Activated gamma-delta T cell (primary cell): ENCODE measurements around the gene PDCD2L.
"Not testable (repeated sequence)": the region's sequence is repeated elsewhere in the genome, so short reads cannot be mapped to it uniquely, and the experiment has no call there.

ENCODE experiments used
- DNase-seq: peaks from one replicate; lab custom pipeline; 2025; lab: John Stamatoyannopoulos, UW

PDCD2L gene

DNA sequence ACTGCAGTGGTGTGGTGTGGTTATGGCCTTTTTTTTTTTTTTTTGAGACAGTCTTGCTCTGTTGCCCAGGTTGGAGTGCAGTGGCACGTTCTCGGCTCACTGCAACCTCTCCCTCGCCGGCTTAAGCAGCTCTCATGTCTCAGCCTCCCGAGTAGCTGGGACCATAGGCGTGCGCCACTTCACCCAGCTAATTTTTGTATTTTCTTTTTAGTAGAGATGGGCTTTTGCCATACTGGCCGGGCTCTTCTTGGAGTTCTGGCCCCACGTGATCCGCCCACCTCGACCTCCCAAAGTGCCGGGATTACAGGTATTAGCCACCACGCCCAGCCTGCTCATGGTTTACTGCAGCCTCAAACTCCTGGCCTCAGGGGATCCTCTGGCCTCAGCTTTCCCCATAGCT is 7.0 kb downstream of the PDCD2L start:
- no peak for DNase-seq

DNA sequence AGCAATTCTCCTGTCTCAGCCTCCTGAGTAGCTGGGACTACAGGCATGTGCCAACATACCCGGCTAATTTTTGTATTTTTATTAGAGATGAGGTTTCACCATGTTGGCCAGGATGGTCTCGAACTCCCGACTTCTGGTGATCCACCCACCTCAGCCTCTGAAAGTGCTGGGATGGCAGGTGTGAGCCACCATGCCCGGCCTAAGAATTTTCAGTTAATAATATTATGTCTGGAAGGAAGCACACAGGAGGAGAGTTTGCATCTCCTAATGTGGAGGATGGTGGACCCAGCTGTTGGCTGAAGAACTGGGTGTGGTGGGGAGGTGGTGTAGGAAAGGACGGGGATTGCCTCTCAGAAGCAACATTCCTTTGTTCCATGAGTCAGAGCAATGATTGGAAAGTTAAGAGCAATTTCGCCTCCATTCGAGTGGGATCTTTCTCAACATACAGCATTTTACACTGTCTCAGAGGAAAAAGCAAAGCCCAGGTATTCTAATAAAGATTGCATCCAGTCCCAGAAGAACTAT is 11.9 kb downstream of the PDCD2L start:
- DNase-seq: no peak

DNA sequence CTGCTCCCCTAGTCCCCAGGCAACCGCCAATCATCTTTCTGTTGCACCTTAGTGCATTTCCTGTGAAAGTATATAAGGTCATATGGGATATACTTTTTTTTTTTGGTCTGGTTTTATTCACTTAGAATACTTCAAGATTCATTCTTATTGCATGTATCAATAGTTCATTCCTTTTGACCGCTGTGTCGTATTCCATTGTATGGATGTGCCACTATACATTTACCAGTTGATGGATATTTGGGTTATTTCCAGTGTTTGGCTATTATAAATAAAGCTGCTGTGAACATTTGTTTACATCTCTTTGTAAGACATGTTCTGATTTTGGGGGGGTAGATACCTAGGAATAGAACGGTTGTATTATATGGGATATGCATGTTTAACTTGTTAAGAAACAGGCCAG is 14.1 kb downstream of the PDCD2L start:
- no peak for DNase-seq

DNA sequence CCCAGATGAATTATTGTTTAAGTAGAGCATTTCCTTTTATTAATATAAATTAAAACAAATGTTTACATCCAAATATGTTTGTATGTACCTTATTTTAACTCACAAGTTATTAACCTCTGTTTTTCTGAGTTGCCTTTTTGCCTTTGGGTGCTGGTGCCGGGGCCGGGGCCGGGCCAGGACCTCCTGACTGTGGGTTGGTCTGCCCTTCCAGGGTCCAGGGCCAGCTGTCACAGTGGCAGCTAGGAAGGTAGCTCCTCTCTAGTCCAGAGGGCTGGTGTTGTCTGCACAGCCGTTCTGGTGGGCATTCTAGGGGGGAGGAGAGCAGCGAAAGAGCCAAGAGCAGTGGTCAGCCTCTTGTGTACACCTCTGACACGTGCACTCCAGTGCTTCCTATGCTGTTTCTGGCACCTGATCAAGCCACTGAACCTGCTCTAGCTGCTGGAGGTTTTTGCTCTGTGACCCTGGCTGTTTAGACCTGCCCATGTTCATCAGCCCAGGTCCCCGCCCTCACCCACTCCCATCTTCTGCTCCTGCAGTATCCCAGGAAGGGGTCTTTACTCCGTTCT is 22.0 kb downstream of the PDCD2L start:
- no peak for DNase-seq

DNA sequence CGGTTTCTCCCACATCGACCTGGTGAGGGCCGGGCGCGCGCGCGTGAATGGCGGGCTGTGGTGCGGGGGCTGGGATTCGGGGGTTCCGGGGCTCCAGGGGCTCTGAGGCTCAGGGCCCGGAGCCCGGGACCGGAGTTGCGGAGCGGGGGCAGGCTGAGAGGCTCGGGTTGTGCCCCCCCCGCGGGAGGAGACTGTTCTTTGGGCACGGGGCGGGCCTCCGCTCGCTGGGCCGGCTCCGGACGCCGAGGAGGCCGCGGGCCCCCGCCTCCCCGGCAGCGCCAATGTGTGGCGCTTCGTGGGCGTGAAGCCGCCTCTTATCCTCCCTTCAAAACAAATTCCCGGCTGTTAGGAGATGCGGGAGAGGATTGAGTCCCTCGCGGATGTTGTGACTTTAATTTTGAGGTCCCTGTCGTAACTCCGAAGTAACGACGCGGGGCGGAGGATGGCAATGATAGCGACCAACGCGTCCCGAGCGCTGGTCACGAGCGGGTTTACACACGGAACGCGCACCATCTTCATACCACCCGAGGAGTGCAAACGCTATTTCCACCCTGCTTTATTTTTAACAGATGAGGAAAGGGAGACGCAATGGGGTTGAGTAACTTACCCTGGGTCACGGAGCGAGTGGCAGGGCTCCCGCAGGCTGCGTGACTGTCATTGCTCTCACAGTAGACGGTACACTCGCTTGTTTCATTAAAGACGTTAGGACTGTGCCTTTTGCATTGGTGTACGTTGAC is 24.5 kb downstream of the PDCD2L start:
- DNase-seq: peak; percentile 10

DNA sequence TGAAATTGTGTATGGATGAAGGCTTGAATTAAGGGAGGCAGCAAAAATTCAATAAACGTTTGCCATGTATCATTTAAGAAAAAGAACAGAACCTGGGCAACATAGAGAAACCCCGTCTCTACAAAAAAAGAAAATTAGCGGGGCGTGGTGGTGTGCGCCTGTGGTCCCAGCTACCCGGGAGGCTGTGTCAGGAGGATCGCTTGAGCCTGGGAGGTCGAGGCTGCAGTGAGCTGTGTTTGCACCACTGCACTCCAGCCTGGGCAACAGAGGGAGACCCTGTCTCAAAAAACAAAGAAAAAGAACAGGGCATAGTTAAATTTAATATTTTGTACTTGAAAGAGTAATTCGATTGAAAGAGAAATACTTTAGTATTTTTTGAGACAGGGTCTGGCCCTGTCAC is 25.4 kb downstream of the PDCD2L start:
- DNase-seq: no peak

DNA sequence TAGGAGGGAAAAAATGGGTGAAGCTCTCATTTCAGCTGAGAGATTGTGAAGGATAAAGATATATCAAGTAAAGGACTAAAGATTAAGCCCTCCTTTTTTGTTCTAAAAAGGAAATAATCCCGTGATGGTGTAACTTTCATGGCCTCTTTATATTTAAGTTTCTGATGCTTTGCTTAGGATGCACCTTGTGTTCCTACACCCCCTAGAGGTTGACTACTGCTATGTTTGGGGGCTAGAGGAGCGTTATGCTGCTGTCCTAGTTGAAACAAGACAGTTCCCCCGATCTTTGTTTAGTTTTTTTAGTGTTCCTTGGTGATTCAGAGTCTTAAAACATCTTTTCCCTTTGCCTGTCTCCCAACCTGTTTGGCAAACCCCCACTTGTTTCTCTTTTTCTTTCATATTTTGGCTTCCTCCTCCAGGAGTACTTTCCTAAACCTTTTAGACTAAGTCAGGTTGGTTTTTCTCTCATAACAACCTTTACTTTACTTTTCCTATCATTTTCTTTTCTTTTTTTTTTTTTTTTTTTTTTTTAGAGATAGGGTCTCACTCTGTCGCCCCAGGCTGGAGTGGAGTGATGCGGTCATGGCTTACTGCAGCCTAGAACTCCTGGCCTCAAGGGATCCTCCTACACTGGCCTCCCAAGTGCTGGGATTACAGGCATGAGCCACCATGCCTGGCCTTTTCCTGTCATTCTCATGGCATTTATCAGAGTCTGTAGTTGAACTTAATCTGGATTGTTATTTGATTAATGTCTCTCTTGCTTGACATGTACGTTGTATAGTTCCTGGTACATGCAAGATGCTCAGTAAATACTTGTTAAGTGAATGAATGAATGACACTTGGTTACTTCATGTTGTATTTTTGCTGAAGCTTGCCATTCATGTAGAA is 26.8 kb downstream of the PDCD2L start:
- DNase-seq: no peak

DNA sequence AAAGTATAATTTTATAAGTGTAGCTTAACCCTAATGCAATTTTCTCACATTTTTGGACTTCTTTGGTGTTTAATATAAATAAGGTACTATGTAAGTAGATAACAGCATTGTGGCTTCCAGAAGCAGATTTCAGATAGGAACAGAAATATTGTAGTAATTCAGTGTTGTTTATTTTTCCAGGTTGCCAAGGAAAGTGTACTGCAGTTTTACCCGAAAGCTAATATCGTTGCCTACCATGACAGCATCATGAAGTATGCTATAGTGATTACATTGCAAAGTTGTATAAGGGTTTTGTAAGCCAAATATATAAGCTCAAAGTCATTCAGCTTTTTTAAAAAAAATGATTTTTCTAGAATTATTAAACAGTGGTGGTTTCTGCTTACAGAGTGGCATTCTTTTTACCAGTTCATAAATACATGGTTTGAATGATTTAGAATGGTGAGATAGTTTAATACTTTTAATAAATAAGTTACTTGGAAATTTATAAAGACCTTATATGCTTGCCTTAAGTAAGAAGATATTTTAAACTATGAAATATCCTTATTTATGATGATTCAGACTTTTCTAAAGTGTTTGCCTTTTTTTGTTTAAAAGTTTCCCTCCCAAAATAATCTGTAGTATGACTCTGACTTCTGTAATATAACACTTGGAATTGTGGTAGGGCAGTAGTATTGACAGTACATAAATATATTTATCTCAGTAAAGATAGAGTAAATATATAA is 27.6 kb downstream of the PDCD2L start:
- no peak for DNase-seq

DNA sequence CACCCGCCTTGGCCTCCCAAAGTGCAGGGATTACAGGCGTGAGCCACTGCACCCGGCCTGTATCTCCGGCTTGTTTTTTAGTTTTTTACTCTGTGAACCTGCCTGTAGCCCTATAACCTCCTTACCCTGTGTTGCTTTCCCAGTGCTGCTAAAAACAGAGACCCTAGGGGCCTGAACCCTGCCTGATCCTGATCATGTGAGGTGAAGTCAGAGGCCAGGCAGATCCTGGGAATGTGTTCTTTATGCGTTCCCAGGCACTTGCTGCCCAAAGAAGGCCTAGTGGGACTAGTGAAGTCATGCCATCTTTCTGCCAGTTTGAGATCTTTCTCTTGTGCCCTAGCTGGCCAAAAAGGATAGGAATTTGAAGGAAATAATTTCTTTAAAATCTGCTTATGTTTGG is 28.6 kb downstream of the PDCD2L start:
- DNase-seq: no peak

DNA sequence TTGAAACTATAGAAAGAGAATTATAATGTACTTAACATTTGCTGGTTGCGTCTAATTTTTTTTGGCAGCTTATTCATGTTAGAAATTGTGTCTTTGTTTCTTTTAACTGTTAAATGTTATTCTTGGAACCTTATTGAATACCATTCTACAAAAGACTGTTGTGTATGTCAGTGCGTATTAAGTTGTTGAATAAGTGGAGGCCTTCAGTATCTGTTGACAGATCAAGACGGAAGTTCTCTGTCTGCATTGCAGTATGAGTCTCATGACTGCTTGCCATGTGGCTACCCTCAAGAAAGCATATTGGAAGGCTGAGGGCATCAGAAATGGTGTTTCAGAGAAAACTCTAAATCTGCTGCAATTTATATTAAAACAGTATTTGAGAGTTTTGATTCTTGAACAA is 32.5 kb downstream of the PDCD2L start:
- no peak for DNase-seq

DNA sequence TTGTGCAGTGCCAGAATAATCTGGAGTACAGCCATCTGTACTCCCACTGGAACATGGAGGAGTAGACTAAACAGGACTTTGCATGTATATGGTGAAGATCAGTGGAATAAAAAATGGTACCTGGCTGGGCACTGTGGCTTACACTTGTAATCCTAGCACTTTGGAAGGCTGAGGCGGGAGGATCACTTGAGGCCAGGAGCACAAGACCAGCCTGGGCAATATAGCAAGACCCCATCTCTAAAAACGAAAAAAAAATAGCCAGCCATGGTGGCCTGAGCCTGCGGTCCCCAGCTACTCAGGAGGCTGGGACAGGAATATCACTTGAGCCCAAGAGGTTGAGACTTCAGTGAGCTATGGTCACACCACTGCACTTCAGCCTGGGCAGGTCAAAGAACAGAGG is 44.0 kb downstream of the PDCD2L start:
- no peak for DNase-seq

DNA sequence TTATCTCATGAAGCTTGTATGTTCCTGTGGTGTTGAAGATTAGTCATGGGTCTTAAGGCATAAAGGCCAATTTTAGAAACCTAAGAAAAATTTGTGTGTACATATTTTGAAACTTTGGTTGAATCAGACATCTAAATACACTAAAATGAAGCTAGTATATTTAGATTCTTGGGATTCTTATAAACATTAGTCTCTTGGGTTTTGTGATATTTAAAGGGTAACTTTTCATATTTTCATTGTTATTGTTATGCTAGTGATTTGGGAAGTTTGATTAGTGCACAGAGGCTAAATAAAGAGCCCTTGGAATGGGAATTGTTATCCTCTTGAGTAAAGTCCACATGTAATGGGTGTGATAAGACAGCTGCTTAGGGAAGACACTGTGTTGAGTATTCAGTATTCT is 48.5 kb downstream of the PDCD2L start:
- DNase-seq: no peak

DNA sequence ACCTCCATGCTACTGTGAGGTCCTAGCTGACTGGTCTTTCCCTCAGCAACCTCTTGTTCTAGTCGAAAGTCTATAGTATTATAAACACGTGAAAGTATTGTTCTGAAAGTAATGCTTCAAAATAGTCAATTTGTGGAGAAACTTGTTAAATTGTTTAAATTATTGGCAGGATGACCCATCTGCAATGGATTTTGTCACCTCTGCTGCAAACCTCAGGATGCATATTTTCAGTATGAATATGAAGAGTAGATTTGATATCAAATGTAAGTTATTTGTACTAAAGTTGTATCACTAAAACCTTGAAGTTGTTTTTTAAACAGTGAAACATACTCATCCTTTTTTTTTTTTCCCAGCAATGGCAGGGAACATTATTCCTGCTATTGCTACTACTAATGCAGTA is 49.9 kb downstream of the PDCD2L start:
- no peak for DNase-seq

DNA sequence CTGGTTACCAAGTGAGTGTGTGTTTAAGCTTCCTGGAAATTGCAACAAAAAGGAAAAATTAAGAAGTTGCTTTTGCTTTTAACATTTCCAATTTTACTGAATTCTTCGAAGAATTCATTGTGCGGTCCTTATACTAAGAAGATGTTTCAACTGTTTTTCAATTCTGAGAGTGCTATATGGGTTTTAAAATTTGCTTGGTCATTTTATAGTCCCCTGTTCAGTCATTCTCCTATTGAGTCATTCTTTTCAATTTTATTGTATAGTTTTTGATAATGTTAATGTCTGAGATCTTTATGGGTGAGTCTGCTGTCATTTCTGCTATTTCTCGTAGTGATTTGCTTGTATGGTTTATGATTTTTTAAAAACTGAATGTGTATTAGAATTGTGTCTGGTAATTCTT is 50.5 kb downstream of the PDCD2L start:
- no peak for DNase-seq

DNA sequence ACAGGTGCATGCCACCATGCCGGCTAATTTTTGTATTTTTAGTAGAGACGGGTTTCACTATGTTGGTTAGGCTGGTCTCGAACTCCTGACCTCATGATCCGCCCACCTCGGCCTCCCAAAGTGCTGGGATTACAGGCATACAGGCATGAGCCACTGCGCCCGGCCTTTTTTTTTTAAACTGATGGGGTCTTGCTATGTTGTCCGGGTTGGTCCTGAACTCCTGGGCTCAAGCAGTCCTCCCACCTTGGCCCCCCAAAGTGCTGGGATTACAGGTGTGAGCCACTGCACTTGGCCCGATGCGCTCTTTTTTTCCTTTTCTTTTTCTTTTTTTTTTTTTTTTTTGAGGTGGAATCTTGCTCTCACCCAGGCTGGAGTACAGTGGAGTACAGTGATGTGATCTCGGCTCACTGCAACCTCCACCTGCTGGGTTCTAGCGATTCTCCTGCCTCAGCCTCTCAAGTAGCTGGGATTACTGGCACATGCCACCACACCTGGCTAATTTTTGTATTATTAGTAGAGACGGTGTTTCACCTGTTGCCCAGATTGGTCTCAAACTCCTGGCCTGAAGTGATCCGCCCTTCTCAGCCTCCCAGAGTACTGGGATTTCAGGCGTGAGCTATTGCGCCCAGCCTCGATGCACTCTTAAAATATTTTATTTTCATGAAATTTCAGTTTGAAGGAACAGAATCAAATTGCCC is 51.7 kb downstream of the PDCD2L start:
- DNase-seq: not testable (repeated sequence)

DNA sequence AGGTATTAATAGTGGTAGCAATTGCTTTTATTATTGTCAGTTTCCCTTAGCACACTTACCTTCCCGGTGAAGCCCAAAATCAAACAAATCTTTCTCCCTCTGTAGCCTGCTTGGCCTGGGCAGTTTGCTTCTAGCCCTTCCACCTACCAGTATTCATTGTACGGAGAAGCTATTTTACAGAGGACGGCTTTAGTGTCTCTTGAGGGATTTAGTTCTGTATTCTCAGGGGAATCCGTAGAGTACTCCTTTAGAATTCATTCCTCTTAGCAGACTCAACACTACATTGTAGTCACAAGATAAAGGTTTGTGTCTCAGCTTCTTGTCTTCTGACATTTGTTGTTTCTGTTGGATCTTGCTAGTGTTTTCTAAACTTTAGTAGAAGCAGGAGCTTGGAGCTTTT is 53.2 kb downstream of the PDCD2L start:
- DNase-seq: no peak

DNA sequence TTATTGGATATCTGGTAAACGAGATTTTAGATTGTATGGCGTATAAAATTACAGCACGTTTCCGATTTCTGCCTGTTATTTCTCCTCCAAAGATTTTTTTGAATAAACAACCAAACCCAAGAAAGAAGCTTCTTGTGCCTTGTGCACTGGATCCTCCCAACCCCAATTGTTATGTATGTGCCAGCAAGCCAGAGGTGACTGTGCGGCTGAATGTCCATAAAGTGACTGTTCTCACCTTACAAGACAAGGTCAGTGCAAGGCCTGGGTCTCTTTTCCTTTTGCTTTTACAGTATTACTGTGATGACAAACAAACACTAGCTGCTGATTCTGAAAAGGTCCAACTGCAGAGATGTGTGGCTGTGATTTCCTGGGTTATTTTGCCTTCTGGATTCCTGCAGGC is 54.5 kb downstream of the PDCD2L start:
- DNase-seq: no peak

DNA sequence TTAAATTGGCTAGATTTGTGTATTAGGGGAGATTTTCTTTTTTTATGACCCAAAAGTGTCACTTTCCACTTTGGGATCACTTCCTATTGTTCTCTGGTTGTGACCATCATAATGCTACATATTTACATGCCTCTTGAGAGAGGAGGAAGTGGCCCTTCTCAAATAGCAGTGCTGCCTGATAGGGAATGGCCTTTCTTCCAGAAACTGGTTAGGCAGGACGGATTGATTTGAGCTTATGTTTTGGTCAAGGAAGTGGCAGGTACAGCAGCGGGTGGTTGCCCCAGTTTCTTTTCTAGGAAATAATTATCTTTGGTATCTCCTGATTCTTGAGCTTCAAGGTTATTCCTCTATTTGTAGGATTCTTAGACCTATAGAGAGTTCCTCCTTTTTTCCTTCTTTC is 55.4 kb downstream of the PDCD2L start:
- no peak for DNase-seq

DNA sequence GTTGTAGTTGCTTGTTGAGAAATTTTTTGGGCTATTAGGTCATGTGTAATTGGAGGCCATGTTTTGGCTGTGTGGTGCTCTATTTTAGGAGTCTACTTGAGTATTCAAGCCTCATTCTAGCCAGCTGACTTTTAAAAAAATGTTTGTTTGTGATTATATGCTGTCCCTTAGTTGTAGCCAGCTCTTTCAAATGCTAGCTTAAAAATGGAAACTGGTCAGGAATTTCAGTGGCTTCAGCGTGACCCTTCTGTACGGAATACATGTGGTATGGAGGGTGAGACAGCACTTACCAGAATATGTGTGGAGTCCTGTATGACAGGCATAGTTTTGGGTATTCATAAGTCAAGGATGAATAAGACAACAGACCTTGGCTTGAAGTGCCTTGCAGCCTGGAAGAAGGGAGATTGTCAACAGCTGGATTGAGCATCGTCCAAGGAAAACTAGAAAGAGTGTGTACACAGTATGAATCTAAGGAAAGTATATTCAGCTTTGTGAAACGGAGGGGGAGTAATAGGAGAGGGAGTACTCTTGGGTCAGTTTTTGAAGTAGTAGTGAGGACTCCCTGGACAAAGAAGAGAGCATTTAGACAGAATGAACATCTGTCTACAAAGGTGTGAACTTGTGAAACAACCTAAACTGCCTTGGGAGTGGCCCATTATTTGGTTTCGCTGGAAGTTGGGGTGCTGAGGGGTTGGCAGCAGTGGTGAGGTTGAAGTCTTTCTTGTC is 57.3 kb downstream of the PDCD2L start:
- no peak for DNase-seq

DNA sequence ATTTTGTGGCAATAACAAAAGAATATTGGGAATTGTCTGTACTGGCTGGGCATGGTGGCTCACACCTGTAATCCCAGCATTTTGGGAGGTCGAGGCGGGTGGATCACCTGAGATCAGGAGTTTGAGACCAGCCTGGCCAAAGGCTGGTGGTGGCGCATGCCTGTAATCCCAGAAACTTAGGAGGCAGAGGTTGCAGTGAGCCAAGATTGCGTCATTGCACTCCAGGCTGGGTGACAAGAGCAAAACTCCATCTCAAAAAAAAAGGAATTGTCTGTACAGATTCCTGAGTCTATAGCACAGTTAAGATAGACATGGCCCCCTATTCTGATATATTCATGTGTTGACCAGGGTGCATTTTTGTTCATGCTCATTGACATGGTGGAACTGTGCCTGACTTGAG is 60.6 kb downstream of the PDCD2L start:
- not testable (repeated sequence) for DNase-seq

DNA sequence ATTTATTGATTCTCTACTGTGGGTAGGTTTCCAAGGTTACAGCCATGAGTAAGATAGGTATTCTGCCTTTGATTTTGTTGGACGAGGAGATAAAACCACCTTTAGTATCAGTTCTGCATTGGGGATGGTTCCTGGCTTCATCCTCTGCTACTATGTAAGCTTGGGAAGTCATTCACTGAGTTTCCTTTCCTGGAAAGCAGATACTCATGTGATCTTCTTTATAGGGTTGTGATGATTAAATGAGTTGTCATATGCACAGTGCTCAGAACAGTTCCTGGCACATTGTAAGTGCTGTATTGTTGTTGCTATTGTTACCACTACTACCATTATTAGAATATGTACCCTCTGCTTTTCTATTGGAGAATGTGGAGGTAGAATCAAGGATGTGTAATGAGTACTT is 64.2 kb downstream of the PDCD2L start:
- DNase-seq: no peak
